Measurements from ENCODE around the gene CCDC102A. TPM values are rescaled to one million over a fixed set of nuclear protein-coding genes. Genes with fewer than 3 reads are reported as not detected.

Gene CCDC102A
- total RNA-seq, 1 experiment from 2014 or later, result 5.2 TPM

- no peaks in the 10 kb centered on the region for H3K36me3 Mint-ChIP-seq
- no peak overlapping the region for H3K27ac Mint-ChIP-seq
- DNase-seq (ENCODE audit: low spot score) (peak; percentile 5), ATAC-seq (no peak)
- peak overlapping the region; percentile 8; the same call in 1 of the 2 replicates for H3K4me3 Mint-ChIP-seq
- ChIA-PET POLR2A (no interaction called here), CTCF (interaction anchor here (0.6 to 2.8 kb wide), 3 partner anchors 11 to 1199 kb away, joined by 3 to 8 read pairs (median 4); no protein-coding TSS in a partner anchor)
- TF ChIP-seq RORB (CRISPR knock-in tag; IDR thresholded peaks at IDR 0.05), result no peak
- TF ChIP-seq GABPB1 (CRISPR knock-in tag; IDR thresholded peaks at IDR 0.05), result no peak
- TF ChIP-seq, protein P1, sequence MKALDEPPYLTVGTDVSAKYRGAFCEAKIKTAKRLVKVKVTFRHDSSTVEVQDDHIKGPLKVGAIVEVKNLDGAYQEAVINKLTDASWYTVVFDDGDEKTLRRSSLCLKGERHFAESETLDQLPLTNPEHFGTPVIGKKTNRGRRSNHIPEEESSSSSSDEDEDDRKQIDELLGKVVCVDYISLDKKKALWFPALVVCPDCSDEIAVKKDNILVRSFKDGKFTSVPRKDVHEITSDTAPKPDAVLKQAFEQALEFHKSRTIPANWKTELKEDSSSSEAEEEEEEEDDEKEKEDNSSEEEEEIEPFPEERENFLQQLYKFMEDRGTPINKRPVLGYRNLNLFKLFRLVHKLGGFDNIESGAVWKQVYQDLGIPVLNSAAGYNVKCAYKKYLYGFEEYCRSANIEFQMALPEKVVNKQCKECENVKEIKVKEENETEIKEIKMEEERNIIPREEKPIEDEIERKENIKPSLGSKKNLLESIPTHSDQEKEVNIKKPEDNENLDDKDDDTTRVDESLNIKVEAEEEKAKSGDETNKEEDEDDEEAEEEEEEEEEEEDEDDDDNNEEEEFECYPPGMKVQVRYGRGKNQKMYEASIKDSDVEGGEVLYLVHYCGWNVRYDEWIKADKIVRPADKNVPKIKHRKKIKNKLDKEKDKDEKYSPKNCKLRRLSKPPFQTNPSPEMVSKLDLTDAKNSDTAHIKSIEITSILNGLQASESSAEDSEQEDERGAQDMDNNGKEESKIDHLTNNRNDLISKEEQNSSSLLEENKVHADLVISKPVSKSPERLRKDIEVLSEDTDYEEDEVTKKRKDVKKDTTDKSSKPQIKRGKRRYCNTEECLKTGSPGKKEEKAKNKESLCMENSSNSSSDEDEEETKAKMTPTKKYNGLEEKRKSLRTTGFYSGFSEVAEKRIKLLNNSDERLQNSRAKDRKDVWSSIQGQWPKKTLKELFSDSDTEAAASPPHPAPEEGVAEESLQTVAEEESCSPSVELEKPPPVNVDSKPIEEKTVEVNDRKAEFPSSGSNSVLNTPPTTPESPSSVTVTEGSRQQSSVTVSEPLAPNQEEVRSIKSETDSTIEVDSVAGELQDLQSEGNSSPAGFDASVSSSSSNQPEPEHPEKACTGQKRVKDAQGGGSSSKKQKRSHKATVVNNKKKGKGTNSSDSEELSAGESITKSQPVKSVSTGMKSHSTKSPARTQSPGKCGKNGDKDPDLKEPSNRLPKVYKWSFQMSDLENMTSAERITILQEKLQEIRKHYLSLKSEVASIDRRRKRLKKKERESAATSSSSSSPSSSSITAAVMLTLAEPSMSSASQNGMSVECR (CRISPR knock-in tag; IDR thresholded peaks at IDR 0.05; ENCODE audit: borderline replicate concordance), result no peak
- TF ChIP-seq ZBTB21 (CRISPR knock-in tag; IDR thresholded peaks at IDR 0.05; ENCODE audit: borderline replicate concordance), result no peak
- TF ChIP-seq ELF4 (CRISPR knock-in tag; IDR thresholded peaks at IDR 0.05; ENCODE audit: low read depth), result no peak
- TF ChIP-seq FOXK1 (CRISPR knock-in tag; IDR thresholded peaks at IDR 0.05), result no peak
- TF ChIP-seq, protein P2, sequence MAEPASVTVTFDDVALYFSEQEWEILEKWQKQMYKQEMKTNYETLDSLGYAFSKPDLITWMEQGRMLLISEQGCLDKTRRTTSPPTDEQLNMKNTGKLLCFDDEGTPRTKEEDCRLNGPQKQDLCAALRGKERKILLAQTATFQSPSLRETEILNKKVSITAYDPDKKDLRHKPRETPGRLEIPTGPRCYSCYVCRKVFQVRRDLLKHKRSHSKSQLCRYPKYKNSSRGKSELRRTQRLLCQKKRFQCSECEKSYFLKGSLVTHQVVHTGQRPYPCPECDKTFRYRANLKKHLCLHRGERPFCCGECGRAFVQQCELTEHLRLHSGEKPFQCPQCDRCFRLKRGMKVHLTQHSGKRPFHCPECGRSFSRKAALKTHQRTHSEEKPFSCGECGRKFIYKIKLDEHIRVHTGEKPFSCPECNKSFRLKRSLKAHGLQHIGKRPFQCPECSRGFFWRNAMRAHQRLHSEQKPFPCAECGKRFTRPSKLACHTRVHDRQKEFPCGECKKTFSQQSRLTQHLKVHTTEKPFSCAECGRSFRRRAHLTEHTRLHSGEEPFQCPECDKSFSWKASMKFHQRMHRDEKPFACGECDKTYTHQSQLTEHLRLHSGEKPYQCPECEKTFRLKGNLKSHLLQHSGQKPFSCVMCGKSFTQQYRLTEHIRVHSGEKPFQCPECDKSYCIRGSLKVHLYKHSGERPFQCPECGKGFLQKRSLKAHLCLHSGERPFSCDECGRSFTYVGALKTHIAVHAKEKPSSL (CRISPR knock-in tag; conservative IDR thresholded peaks at IDR 0.05), result no peak
- TF ChIP-seq CREM (CRISPR knock-in tag; IDR thresholded peaks at IDR 0.05), result no peak
- TF ChIP-seq NR1H2 (CRISPR knock-in tag; IDR thresholded peaks at IDR 0.05), result no peak
- TF ChIP-seq CREB1 (CRISPR knock-in tag; IDR thresholded peaks at IDR 0.05), result no peak
- no peak for TF ChIP-seq TEAD1 (CRISPR knock-in tag; IDR thresholded peaks at IDR 0.05)
- no peak for TF ChIP-seq ZNF232 (CRISPR knock-in tag; IDR thresholded peaks at IDR 0.05)
- no peak for TF ChIP-seq NFYB (CRISPR knock-in tag; conservative IDR thresholded peaks at IDR 0.05; ENCODE audit: low read depth)
- TF ChIP-seq NFATC4 (CRISPR knock-in tag; IDR thresholded peaks at IDR 0.05), result no peak
- H3K27me3 Mint-ChIP-seq (ENCODE audit: low read depth), result peaks cover 22% of the 10 kb centered on the region
- H3K9me3 Mint-ChIP-seq, result no peaks in the 10 kb centered on the region
- H3K4me1 Mint-ChIP-seq, result peaks cover 68% of the 10 kb centered on the region
Measured at GRCh38 chr16:57531253-57531575, 5.2 kb downstream of the CCDC102A start.

DNA sequence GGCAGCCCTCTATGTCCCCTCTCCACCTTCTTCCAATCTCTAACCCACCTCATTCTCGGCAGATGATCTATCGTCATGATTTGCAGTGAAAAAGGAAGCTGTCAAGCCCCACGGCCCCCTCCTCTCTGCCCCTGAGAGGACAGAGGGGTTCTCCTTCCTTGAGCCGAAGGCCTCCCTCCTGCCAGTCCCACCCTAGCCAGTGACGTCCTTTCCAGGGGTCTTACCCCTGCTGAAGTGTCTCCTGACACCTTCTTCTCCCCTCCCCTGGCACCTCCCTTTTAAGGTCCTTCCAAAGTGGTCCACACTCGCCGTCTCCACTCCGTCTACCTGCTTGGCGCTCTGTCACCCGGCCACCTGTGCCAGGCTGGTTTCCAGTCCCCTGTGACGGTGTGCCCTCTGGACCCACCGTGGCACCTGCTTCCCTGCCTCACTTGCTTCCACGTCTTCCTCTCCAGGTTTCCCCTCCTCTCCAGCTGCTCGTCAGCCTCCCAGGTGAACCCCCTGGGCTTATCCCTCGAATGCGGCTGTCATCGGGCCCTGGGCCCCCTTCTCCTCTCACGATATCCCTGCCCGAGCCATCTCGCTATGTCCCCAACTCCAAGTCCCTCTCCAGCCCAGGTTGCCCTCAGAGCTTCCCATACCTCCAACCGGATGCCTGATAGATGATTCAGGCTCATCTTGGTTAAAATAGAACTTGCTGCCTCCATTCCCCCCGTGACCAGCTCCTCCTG lies 5.7 kb downstream of the CCDC102A start:
- Mint-ChIP-seq H3K4me3 (peak overlapping the region; percentile 71), H3K27me3 (ENCODE audit: low read depth) (peaks cover 22% of the 10 kb centered on the region), H3K27ac (no peak overlapping the region), H3K9me3 (no peaks in the 10 kb centered on the region), H3K36me3 (no peaks in the 10 kb centered on the region), H3K4me1 (peaks cover 67% of the 10 kb centered on the region)
- ATAC-seq, result no peak
- DNase-seq (ENCODE audit: low spot score), result peak; percentile 8
- POLR2A ChIA-PET, result no interaction called here
- TF ChIP-seq GABPB1 (CRISPR knock-in tag; IDR thresholded peaks at IDR 0.05) (no peak), MXD4 (CRISPR knock-in tag; IDR thresholded peaks at IDR 0.05; ENCODE audit: borderline replicate concordance) (no peak), SMAD3 (CRISPR knock-in tag; IDR thresholded peaks at IDR 0.05; ENCODE audit: borderline replicate concordance) (no peak), ZNF121 (CRISPR knock-in tag; IDR thresholded peaks at IDR 0.05) (no peak), CBFB (CRISPR knock-in tag; IDR thresholded peaks at IDR 0.05; ENCODE audit: low read depth) (no peak), EMX1 (CRISPR knock-in tag; IDR thresholded peaks at IDR 0.05) (no peak), NR1H2 (CRISPR knock-in tag; IDR thresholded peaks at IDR 0.05) (no peak), FOXJ3 (CRISPR knock-in tag; IDR thresholded peaks at IDR 0.05; ENCODE audit: borderline replicate concordance) (no peak)
- TF ChIP-seq, protein P3, sequence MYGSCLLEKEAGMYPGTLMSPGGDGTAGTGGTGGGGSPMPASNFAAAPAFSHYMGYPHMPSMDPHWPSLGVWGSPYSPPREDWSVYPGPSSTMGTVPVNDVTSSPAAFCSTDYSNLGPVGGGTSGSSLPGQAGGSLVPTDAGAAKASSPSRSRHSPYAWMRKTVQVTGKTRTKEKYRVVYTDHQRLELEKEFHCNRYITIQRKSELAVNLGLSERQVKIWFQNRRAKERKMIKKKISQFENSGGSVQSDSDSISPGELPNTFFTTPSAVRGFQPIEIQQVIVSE (CRISPR knock-in tag; IDR thresholded peaks at IDR 0.05; ENCODE audit: borderline replicate concordance), result no peak
- TF ChIP-seq, protein P4, sequence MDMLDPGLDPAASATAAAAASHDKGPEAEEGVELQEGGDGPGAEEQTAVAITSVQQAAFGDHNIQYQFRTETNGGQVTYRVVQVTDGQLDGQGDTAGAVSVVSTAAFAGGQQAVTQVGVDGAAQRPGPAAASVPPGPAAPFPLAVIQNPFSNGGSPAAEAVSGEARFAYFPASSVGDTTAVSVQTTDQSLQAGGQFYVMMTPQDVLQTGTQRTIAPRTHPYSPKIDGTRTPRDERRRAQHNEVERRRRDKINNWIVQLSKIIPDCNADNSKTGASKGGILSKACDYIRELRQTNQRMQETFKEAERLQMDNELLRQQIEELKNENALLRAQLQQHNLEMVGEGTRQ (CRISPR knock-in tag; IDR thresholded peaks at IDR 0.05), result no peak
- CTCF ChIA-PET, result interaction anchor here (0.6 to 2.8 kb wide), 4 partner anchors 11 to 1199 kb away, joined by 3 to 8 read pairs (median 4); no protein-coding TSS in a partner anchor

Data from WTC11 (cell line).